ENCODE results near the gene ACAP1. TPM values are rescaled to one million over a fixed set of nuclear protein-coding genes. Genes with fewer than 3 reads are reported as not detected.

Gene ACAP1
- total RNA-seq = 0.22 TPM in 1 of 2 replicates, not detected in the other

GRCh38 chr17:7336240-7337175, at the start of gene ACAP1:
TSS of gene ACAP1 (plus strand) at chr17:7336529. CDS start at chr17:7336735, 206 bp downstream.

GRCh38 chr17:7294614-7295153, 41.6 kb upstream of the ACAP1 start, which contains the start of gene YBX2:
TSS of gene YBX2 (minus strand) at chr17:7294639. CDS start at chr17:7294500, 139 bp downstream.

GRCh38 chr17:7306911-7307685, 29.2 kb upstream of the ACAP1 start, which contains the start of gene EIF5A:
TSS of gene EIF5A (plus strand) at chr17:7307628. CDS start at chr17:7309636, 2,008 bp downstream.

GRCh38 chr17:7314719-7315569, 21.4 kb upstream of the ACAP1 start, which contains the start of gene GPS2:
TSS of gene GPS2 (minus strand) at chr17:7315360. CDS start at chr17:7315052, 308 bp downstream.

GRCh38 chr17:7328840-7329373, 7.4 kb upstream of the ACAP1 start, which contains the start of gene NEURL4:
TSS of gene NEURL4 (minus strand) at chr17:7329335. CDS start at chr17:7329312, 23 bp downstream.

GRCh38 chr17:7351665-7352502, 15.6 kb downstream of the ACAP1 start, which contains the start of gene KCTD11:
TSS of gene KCTD11 (plus strand) at chr17:7352162.

GRCh38 chr17:7355053-7355452, 18.7 kb downstream of the ACAP1 start, which contains the start of gene TMEM95:
TSS of gene TMEM95 (plus strand) at chr17:7355156. CDS start at chr17:7355205, 49 bp downstream.

GRCh38 chr17:7380855-7381683, 44.7 kb downstream of the ACAP1 start, which contains the start of gene TNK1:
TSS of gene TNK1 (plus strand) at chr17:7381089. CDS start at chr17:7382927, 1,838 bp downstream.

GRCh38 chr17:7394452-7395191, 58.3 kb downstream of the ACAP1 start, which contains the start of gene PLSCR3:
TSS of gene PLSCR3 (minus strand) at chr17:7394525. CDS start at chr17:7394110, 415 bp downstream.

Small RNAs within 50 kb of the gene (small RNA-seq; reads per million reads assigned to genes)
- gene AC026954.2 (ENCODE audit: low replicate concordance) = not detected

Other genes with a start within 250 kb of the ACAP1 start
- not detected in 2 replicates for gene ASGR2, start 221.7 kb upstream of the ACAP1 start, total RNA-seq
- gene ASGR1, start 157.2 kb upstream of the ACAP1 start, total RNA-seq = 0.86 and 1.5 TPM in 2 replicates
- gene DLG4, start 116.7 kb upstream of the ACAP1 start, total RNA-seq = 17.7 and 22.3 TPM in 2 replicates
- gene ACADVL, start 116.6 kb upstream of the ACAP1 start, total RNA-seq = 126 and 188 TPM in 2 replicates
- gene DVL2, start 102.0 kb upstream of the ACAP1 start, total RNA-seq = 82.8 and 90.8 TPM in 2 replicates
- 46.1 and 64.1 TPM in 2 replicates for gene PHF23, start 97.1 kb upstream of the ACAP1 start, total RNA-seq
- gene GABARAP, start 94.1 kb upstream of the ACAP1 start, total RNA-seq = 124 and 548 TPM in 2 replicates
- gene CTDNEP1, start 84.8 kb upstream of the ACAP1 start, total RNA-seq = 38.7 and 47.4 TPM in 2 replicates
- 27.4 and 44.0 TPM in 2 replicates for gene ELP5, start 84.3 kb upstream of the ACAP1 start, total RNA-seq
- 2.6 and 7.4 TPM in 2 replicates for gene CLDN7, start 74.1 kb upstream of the ACAP1 start, total RNA-seq
- 0.22 TPM in 1 of 2 replicates, not detected in the other for gene SLC2A4, start 54.8 kb upstream of the ACAP1 start, total RNA-seq
- not detected in 2 replicates for gene YBX2, start 41.9 kb upstream of the ACAP1 start, total RNA-seq
- 599 and 1,060 TPM in 2 replicates for gene EIF5A, start 28.9 kb upstream of the ACAP1 start, total RNA-seq
- 52.5 and 65.7 TPM in 2 replicates for gene GPS2, start 21.2 kb upstream of the ACAP1 start, total RNA-seq
- gene NEURL4, start 7.2 kb upstream of the ACAP1 start, total RNA-seq = 22.1 and 25.2 TPM in 2 replicates
- 7.2 and 7.7 TPM in 2 replicates for gene KCTD11, start 15.6 kb downstream of the ACAP1 start, total RNA-seq
- not detected in 2 replicates for gene TMEM95, start 18.6 kb downstream of the ACAP1 start, total RNA-seq
- gene TNK1, start 44.6 kb downstream of the ACAP1 start, total RNA-seq = 0.22 TPM in 1 of 2 replicates, not detected in the other
- 23.6 and 28.1 TPM in 2 replicates for gene PLSCR3, start 58.0 kb downstream of the ACAP1 start, total RNA-seq
- 33.3 and 54.4 TPM in 2 replicates for gene TMEM256, start 67.6 kb downstream of the ACAP1 start, total RNA-seq
- 5.2 and 5.7 TPM in 2 replicates for gene NLGN2, start 71.3 kb downstream of the ACAP1 start, total RNA-seq
- gene SPEM1, start 83.8 kb downstream of the ACAP1 start, total RNA-seq = not detected in 2 replicates
- not detected in 2 replicates for gene SPEM2, start 89.1 kb downstream of the ACAP1 start, total RNA-seq
- gene SPEM3, start 92.3 kb downstream of the ACAP1 start, total RNA-seq = not detected in 2 replicates
- 1.1 and 2.1 TPM in 2 replicates for gene TMEM102, start 98.9 kb downstream of the ACAP1 start, total RNA-seq
- gene FGF11, start 103.0 kb downstream of the ACAP1 start, total RNA-seq = under 0.01 and 0.44 TPM in 2 replicates
- 2.9 and 3.3 TPM in 2 replicates for gene CHRNB1, start 108.5 kb downstream of the ACAP1 start, total RNA-seq
- 24.3 and 35.8 TPM in 2 replicates for gene ZBTB4, start 143.1 kb downstream of the ACAP1 start, total RNA-seq
- not detected in 2 replicates for gene SLC35G6, start 144.9 kb downstream of the ACAP1 start, total RNA-seq
- 75.7 and 125 TPM in 2 replicates for gene POLR2A, start 147.8 kb downstream of the ACAP1 start, total RNA-seq
- 10.2 and 10.7 TPM in 2 replicates for gene TNFSF12, start 212.5 kb downstream of the ACAP1 start, total RNA-seq
- gene TNFSF13, start 222.2 kb downstream of the ACAP1 start, total RNA-seq = 0.44 and 0.72 TPM in 2 replicates
- gene SENP3, start 225.4 kb downstream of the ACAP1 start, total RNA-seq = 56.9 and 109 TPM in 2 replicates
- 16.9 and 20.6 TPM in 2 replicates for gene CD68, start 243.1 kb downstream of the ACAP1 start, total RNA-seq
- gene MPDU1, start 247.3 kb downstream of the ACAP1 start, total RNA-seq = 103 and 203 TPM in 2 replicates